Germinal center (tissue), 1 donor: Measurements from ENCODE around the gene FADS3.

Experiments used
- DNase-seq: peaks from one replicate; pipeline ENCODE4 v3.0.0; 2012; ENCODE audit warnings: mixed read lengths, low spot score

The FADS3 gene

DNA sequence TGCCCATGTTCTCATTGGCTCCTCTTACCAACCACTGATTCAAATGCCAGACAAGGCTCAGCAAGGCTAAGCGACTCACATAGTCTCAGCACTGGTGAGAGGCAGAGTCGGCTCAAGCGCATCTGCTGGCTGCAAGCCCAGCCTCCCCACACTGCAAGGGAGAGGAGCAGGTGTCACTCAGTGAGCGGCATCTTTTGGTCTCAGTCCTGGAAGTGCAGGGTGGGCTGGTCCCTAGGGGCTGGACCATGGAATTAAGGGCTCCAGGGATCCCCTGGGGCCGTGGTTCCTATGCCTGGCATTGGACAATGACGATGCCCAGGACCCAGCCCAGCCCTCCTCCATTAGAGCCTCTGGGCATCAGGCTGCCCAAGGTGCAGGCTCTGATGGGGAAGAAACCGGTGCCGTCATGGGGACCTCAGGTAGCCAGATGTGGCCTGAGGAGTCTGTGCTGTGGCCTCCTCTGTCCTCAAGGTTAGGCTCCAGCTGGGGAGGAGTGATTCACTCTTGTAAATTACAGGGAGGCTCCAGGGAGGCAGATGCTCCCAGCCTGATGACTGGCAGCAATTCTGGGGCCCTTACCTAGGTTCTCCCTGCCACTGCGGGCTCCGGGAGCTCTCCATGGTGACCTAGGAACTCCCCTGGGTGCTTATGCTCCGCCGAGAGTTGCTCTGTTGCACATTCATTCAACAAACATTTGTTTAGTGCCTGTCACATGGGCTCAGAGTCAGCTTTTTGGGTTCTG lies 35.2 kb downstream of the FADS3 start:
- DNase-seq = no peak

- DNase-seq = no peak
These were observed 36.2 kb downstream of the FADS3 start for GRCh38 chr11:61854966-61855714.

- no peak for DNase-seq
These were observed 37.0 kb downstream of the FADS3 start for GRCh38 chr11:61854206-61854895.

- no peak for DNase-seq
These were observed 37.6 kb downstream of the FADS3 start for GRCh38 chr11:61853698-61854169.

DNA sequence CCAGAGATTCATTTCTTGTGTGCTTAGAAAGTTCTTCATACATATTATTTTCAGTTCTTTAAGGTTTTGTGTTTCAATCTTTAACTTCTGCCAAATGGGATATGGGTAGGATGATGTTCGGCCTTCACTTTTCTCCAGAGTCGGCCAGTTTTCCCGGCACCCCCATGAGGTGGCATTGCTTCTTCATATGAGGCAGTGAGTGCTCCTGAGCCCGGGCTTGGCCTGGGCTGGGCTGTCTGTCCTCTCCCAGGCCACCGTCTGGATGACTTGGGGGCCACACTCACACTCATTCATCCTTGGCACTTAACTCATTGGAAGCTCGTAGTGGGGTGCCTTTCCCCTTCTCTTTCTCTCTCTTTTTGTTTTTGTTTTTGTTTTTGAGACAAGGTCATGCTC lies 39.4 kb downstream of the FADS3 start:
- DNase-seq = no peak

- no peak for DNase-seq
These were observed 40.0 kb downstream of the FADS3 start for GRCh38 chr11:61851113-61851899.

DNA sequence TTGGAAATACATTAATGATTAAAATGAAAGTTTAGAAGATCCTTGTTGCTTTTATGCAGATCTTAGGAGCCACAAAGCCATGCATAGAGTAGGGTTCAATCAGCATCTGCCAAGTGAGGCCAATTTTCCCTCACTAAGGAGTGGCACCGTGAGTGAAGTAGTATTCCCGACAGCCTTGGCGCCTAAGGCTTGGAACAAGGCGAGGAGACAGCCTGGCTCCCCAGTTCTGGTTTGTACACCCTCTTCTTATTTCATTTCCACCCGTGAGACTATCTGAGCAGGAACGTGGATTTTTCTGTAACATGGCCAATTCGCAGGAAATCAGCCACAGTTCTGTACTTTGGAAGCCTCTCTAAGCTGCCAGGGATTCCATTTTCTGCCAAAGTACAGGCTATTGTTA lies 40.7 kb downstream of the FADS3 start:
- DNase-seq = no peak

DNA sequence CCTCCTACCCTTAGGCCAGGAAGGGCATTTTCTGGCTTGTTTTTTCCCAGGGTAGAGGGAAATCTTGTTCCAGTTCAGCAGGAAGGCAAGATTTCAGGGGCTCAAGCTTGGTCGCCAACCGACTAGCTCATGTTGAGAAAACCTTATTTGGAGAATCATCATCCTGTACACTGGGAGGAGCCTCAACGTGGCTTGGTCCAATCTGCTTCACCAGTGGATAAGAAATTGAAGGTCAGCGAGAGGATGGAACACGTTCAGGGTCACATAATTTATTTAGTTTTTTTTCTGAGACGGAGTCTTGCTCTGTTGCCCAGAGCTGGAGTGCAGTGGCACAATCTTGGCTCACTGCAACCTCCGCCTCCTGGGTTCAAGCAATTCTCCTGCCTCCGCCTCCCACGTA lies 42.7 kb downstream of the FADS3 start:
- DNase-seq = no peak

GRCh38 chr11:61847914-61848581 lies 43.3 kb downstream of the FADS3 start:
- DNase-seq = no peak

DNA sequence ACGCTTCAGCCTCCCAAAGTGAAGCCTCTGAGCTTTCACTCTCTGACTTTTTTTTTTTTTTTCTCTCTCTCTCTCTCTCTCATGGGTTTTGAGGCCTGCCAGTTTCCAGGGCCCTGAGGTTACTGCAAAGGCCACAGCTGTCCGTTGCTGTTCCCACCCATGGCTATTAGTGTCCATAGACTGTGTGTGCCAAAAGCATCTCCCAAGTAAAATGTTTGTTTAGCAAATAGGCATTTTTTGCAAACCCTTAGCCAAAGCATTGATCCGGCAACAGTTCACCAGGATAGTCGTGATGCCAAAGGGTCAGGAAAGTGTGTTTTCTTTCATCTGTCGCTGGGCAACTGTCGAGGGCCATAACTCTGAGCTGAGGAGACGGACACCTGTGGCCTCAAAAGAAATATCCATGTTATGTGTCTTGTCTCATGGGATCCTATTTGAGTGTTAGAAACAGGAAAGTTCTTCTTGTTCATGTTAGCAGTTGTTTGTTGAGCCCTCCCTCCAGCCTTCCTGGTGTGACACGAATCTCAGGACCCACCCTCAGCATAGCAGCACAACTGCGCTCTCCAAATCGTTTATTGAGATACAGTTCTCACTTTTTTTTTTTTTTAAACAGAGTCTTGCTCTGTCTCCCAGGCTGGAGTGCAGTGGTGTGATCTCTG lies 44.9 kb downstream of the FADS3 start:
- DNase-seq = no peak

DNA sequence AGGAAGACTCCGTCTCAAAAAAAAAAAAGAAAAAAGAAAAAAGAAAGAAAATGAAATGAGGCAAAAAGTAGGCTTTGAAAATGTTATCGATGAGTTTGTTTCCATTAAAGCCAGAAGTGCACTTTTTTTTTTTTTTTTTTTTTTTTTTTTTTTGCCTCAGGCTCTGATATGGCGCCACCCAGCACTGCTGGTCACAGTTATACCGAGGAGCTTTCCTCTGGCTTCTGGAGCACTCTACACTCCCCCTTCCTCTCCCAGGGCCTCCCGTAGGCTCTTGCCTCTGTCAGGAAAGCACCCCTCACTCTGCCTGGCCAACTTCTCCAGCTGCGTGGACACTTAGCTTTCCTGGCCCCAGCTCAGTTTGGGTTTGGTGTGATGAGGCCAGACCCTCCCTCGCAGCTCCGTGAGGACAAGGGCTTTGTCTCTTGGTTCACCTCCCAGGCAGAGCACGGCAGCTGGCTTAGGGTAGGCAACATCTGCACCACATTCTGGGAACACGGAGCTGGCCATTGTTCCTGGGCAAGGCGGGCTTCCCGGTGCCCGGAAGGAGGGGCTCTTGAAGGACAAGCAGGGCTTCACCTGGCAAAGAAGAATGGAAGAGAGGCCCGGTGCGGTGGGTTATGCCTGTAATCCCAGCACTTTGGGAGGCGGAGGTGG lies 46.3 kb downstream of the FADS3 start:
- no peak for DNase-seq

GRCh38 chr11:61842528-61842820 lies 48.9 kb downstream of the FADS3 start:
- DNase-seq = no peak

DNA sequence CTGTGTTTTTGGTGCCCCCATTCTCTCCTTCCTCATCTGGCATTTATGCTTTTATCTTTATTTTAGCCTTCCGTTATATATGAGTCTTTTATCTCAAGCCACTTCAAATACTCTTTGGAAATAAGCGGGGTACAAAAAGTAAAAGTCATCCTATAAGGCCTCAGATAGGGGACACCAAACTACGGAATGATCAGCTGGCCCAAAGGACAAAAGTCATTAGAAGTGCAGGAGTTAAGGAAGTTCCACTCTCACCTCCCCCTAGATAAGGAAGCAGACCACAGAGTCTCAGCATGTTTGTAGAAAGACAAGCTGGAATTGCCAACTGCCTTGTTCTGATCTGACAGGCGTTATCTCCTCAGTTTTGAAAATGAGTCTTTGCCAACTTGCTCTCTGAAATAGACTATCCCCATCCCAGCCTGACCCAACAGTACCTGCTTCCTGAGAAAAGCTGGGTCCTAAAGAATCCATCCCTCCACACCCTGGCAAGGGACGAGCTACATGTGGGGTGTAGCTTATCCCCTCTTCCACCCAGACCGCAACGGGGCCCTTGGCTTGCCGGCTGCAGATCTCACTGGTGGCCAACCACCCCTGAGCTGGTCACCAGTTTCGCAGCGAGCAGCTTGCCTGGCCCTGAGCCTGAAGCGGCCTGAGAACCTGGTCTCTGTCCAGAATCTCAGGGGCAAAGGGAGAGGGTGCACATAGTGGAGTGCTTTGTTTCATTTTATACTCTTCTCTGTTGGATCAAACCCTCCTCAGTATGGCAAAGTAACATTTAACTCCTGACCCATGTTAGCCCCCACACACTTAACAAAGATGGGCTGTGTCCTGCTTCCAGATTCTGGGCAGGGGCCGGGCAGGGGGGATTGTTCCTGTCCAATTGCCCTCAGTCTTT lies 49.5 kb downstream of the FADS3 start:
- no peak for DNase-seq

- DNase-seq = no peak
These were observed 51.0 kb downstream of the FADS3 start for GRCh38 chr11:61840371-61840770.

GRCh38 chr11:61839742-61840141 lies 51.6 kb downstream of the FADS3 start:
- no peak for DNase-seq

DNA sequence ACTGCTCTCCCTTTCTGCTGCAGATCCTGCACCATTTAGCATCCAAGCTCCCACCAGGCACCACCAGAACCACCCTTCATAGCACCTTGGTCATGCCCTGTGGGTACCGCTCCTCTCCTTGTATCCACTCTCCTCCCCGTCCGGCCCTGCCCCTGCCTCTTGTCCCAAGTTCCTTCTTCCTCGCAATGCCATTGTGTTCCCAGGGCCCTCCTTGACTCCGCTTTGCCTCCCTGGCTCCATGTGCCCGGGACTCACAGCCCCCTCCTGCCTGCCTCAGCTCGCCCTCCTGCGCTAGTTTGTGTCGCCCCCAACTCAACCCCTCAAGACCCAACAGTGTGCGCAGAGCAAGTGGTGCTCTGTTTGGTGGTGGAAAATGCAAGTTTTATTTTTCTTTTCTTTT lies 52.4 kb downstream of the FADS3 start:
- DNase-seq = no peak

GRCh38 chr11:61838501-61838900 lies 52.8 kb downstream of the FADS3 start:
- DNase-seq = no peak

GRCh38 chr11:61837411-61838005 lies 53.8 kb downstream of the FADS3 start:
- DNase-seq = no peak

DNA sequence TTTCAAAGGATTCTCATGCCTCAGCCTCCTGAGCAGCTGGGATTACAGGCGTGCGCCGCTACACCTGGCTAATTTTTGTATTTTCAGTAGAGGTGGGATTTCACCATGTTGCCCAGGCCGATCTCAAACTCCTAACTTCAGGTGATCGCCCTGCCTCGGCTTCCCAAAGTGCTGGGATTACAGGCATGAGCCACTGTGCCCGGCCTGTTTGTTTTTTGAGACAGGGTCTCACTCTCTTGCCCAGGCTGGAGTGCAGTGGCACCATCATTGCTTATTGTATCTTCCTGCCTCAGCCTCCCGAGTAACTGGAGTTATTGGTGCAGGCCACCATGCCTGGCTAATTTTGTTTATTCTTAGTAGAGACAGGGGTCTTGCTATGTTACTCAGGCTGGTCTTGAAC lies 55.2 kb downstream of the FADS3 start:
- no peak for DNase-seq
